ENCODE data around the gene DNAI2.

Gene DNAI2

DNA sequence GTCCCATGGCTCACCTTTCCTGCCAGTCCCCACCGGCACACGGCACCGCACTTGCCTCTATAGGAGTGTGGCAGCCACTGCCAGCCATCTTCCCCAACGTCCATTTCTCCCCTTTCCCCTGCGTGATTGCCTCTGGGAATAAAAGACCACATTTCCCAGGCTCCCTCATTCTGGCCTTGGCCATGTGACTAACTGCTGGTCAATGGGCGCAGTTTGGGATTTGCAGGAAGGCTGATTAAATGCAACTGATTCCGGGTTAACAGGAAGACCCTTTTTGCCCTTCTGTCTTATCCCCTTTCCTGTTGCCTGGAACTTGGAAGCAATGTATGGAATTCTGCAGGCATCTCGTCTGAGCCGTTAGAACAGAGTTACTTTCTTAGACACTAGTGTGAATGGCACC is 84.7 kb downstream of the DNAI2 start:
- Histone ChIP-seq H3K4me2 (no peak overlapping the region), H3K79me2 (ENCODE audit: insufficient read depth, low read depth) (no peaks in the 10 kb centered on the region), H3K4me1 (ENCODE audit: low read depth, poor library complexity, severe bottlenecking) (no peaks in the 10 kb centered on the region), H4K20me1 (ENCODE audit: insufficient read depth) (no peaks in the 10 kb centered on the region), H3K4me3 (IDR thresholded peaks at IDR 0.05; ENCODE audit: insufficient read depth, low read depth, low read length) (no peak overlapping the region), H3K27me3 (ENCODE audit: insufficient read depth, low read depth) (peaks cover 53% of the 10 kb centered on the region), H3K9ac (no peak overlapping the region), H2AFZ (ENCODE audit: low read depth) (no peak overlapping the region), H3K36me3 (ENCODE audit: insufficient read depth) (no peaks in the 10 kb centered on the region), H3K27ac (no peak overlapping the region)
- TF ChIP-seq, protein P1, sequence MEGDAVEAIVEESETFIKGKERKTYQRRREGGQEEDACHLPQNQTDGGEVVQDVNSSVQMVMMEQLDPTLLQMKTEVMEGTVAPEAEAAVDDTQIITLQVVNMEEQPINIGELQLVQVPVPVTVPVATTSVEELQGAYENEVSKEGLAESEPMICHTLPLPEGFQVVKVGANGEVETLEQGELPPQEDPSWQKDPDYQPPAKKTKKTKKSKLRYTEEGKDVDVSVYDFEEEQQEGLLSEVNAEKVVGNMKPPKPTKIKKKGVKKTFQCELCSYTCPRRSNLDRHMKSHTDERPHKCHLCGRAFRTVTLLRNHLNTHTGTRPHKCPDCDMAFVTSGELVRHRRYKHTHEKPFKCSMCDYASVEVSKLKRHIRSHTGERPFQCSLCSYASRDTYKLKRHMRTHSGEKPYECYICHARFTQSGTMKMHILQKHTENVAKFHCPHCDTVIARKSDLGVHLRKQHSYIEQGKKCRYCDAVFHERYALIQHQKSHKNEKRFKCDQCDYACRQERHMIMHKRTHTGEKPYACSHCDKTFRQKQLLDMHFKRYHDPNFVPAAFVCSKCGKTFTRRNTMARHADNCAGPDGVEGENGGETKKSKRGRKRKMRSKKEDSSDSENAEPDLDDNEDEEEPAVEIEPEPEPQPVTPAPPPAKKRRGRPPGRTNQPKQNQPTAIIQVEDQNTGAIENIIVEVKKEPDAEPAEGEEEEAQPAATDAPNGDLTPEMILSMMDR (conservative IDR thresholded peaks at IDR 0.05; ENCODE audit: low read depth, low read length): no peak

DNA sequence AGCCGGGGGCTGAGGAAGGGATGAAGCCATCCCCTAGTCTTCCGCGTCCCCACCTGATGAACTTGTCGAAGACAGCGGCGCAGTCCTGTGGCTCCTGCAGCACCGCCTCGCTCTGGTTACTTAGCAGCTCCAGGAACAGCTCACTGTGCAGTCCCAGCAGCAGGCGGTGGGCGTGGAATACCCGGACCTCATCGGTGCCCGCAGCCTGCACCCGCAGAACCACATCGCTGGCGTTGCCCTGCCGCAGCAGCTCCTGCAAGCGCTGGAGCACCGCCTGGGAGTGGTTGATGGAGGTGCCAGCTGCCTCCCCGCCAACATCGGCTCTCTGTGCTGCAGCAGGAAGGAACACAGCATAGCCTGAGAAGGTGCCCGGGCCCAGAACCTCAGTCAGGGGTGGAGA is 85.9 kb downstream of the DNAI2 start:
- H3K79me2 ChIP-seq (ENCODE audit: insufficient read depth, low read depth): no peaks in the 10 kb centered on the region
- no peaks in the 10 kb centered on the region for H3K36me3 ChIP-seq (ENCODE audit: insufficient read depth)
- no peak overlapping the region for H3K9ac ChIP-seq
- peaks cover 46% of the 10 kb centered on the region for H3K27me3 ChIP-seq (ENCODE audit: insufficient read depth, low read depth)
- TF ChIP-seq, protein P1 (conservative IDR thresholded peaks at IDR 0.05; ENCODE audit: low read depth, low read length): no peak
- no peak overlapping the region for H3K4me2 ChIP-seq
- no peak overlapping the region for H2AFZ ChIP-seq (ENCODE audit: low read depth)
- no peaks in the 10 kb centered on the region for H3K4me1 ChIP-seq (ENCODE audit: low read depth, poor library complexity, severe bottlenecking)
- no peaks in the 10 kb centered on the region for H4K20me1 ChIP-seq (ENCODE audit: insufficient read depth)
- H3K4me3 ChIP-seq (IDR thresholded peaks at IDR 0.05; ENCODE audit: insufficient read depth, low read depth, low read length): no peak overlapping the region
- H3K27ac ChIP-seq: no peak overlapping the region

DNA sequence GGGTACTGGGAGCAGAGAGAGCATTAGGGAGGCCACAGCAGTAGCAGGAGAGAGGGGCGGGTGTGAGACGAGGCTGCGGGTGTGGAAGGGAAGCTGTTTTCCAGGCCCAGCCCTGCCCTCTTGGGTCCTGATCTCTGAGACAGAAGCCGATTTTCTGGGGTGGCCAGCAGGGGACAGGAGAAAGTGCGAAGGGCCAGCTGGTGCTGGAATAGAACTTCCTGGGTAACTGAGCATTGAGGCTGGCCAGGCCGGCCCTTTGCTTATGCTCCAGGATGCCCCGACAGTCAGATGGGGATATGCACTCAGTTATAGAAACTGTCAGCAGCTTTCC is 86.8 kb downstream of the DNAI2 start:
- Histone ChIP-seq H3K36me3 (ENCODE audit: insufficient read depth) (no peaks in the 10 kb centered on the region), H3K79me2 (ENCODE audit: insufficient read depth, low read depth) (no peaks in the 10 kb centered on the region), H3K27me3 (ENCODE audit: insufficient read depth, low read depth) (peaks cover 40% of the 10 kb centered on the region), H2AFZ (ENCODE audit: low read depth) (no peak overlapping the region), H3K4me3 (IDR thresholded peaks at IDR 0.05; ENCODE audit: insufficient read depth, low read depth, low read length) (no peak overlapping the region), H3K4me2 (no peak overlapping the region), H3K4me1 (ENCODE audit: low read depth, poor library complexity, severe bottlenecking) (no peaks in the 10 kb centered on the region), H3K27ac (no peak overlapping the region), H4K20me1 (ENCODE audit: insufficient read depth) (no peaks in the 10 kb centered on the region), H3K9ac (no peak overlapping the region)
- TF ChIP-seq, protein P1 (conservative IDR thresholded peaks at IDR 0.05; ENCODE audit: low read depth, low read length): no peak

DNA sequence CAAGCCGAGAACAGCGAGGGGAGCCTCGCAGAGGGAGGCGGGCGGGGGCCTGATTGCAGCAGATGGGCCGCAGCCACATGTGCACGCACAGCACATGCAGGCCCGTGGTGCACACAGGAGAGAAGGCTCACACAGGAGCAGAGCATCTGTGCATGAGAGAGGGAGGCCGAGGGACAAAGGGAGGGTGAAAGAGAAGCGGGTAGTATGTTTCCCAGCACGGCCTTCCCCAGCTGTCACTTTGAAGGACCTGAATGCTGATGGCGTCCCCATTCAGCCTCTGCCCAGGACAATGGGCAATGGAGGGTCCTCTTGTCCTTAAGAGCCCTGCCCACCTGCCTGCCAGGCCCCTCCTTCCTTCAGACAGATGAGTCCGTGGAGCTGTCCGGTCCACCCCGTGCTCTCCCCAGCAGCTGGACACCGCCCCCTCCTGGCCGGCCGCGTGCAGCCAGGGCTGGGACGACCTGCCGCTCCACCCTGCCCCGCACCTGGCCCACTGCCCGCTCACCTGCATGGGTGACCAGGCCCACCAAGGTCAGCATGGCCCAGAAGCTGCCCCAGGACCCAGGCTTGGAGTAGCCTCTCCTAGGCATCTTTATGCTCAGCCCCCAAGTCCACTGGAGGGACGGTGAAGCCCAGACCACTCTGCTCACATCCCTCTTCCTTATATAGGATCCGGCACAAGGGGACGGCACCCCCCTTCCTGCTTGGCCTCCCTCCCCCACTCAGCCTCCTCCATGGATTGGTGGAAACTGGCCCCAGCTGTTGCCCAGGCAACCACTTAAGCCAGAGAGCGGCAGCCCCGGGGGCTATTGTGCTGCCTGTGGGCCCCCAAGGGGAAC is 87.4 kb downstream of the DNAI2 start, which contains the start of gene BTBD17:
Gene BTBD17, minus strand, starts transcription at position 639 of the 839 bp plus-strand sequence. Its CDS starts 49 bp downstream, at position 590.
- H3K4me1 ChIP-seq (ENCODE audit: low read depth, poor library complexity, severe bottlenecking): no peaks in the 10 kb centered on the region
- no peaks in the 10 kb centered on the region for H4K20me1 ChIP-seq (ENCODE audit: insufficient read depth)
- no peak within 1 kb of the TSS for H3K4me3 ChIP-seq (IDR thresholded peaks at IDR 0.05; ENCODE audit: insufficient read depth, low read depth, low read length)
- TF ChIP-seq, protein P1 (conservative IDR thresholded peaks at IDR 0.05; ENCODE audit: low read depth, low read length): no peak
- H3K4me2 ChIP-seq: no peak within 1 kb of the TSS
- no peak within 1 kb of the TSS for H3K9ac ChIP-seq
- no peak within 1 kb of the TSS for H3K27ac ChIP-seq
- H2AFZ ChIP-seq (ENCODE audit: low read depth): no peak within 1 kb of the TSS
- no peaks in the 10 kb centered on the region for H3K79me2 ChIP-seq (ENCODE audit: insufficient read depth, low read depth)
- no peaks in the 10 kb centered on the region for H3K36me3 ChIP-seq (ENCODE audit: insufficient read depth)
- peaks cover 42% of the 10 kb centered on the region for H3K27me3 ChIP-seq (ENCODE audit: insufficient read depth, low read depth)
